Endothelial cell (in vitro differentiated cells): ENCODE results near the gene KRT14. TPM values are rescaled to one million over a fixed set of nuclear protein-coding genes. Genes with fewer than 3 reads are reported as not detected.

Source experiments
- DNase-seq: peaks from one replicate; pipeline ENCODE4 v3.0.0; 2021; ENCODE audit warnings: low spot score
- H3K27ac Mint-ChIP-seq: one replicate; pipeline ENCODE4 v1.8.0; 2021; ENCODE audit warnings: mixed read lengths, inconsistent platforms; ENCODE audit not compliant: unreplicated experiment
- H3K27me3 Mint-ChIP-seq: one replicate; pipeline ENCODE4 v1.8.0; 2021; ENCODE audit warnings: mild to moderate bottlenecking, moderate library complexity, mixed read lengths, inconsistent platforms; ENCODE audit not compliant: unreplicated experiment
- H3K36me3 Mint-ChIP-seq: one replicate; pipeline ENCODE4 v1.8.0; 2021; ENCODE audit warnings: mild to moderate bottlenecking, low read depth, mixed read lengths, inconsistent platforms; ENCODE audit not compliant: unreplicated experiment
- H3K4me1 Mint-ChIP-seq: one replicate; pipeline ENCODE4 v1.8.0; 2021; ENCODE audit warnings: mild to moderate bottlenecking, mixed read lengths, inconsistent platforms; ENCODE audit not compliant: unreplicated experiment
- H3K4me3 Mint-ChIP-seq: one replicate; pipeline ENCODE4 v1.8.0; 2021; ENCODE audit warnings: mild to moderate bottlenecking, mixed read lengths, inconsistent platforms; ENCODE audit not compliant: unreplicated experiment
- H3K9me3 Mint-ChIP-seq: one replicate; pipeline ENCODE4 v1.8.0; 2021; ENCODE audit warnings: mixed read lengths, inconsistent platforms; ENCODE audit not compliant: unreplicated experiment
- long read RNA-seq: library from polyadenylated mRNA; unstranded; transcript quantifications from one replicate; pipeline ENCODE4 v2.0.0, GENCODE V29; 2020; ENCODE audit not compliant: unreplicated experiment
- total RNA-seq: library from RNA; stranded (reverse); fragmentation: NEBNext Ultra II Directional; extraction: Animal tissue kit (Norgen Biotek cat#: 25700); gene quantifications from one replicate; pipeline ENCODE4 v1.2.1, GENCODE V29; 2021; ENCODE audit not compliant: unreplicated experiment
- TF ChIP-seq, protein P1 (sequence below): fragments of 200-600 bp; sonication (generic); IDR thresholded peaks from one replicate; pipeline ENCODE4 v1.5.0; 2021; ENCODE audit warnings: antibody characterized with exemption; ENCODE audit not compliant: unreplicated experiment

Gene KRT14
- not detected for total RNA-seq
- long read RNA-seq: 0 reads

DNA sequence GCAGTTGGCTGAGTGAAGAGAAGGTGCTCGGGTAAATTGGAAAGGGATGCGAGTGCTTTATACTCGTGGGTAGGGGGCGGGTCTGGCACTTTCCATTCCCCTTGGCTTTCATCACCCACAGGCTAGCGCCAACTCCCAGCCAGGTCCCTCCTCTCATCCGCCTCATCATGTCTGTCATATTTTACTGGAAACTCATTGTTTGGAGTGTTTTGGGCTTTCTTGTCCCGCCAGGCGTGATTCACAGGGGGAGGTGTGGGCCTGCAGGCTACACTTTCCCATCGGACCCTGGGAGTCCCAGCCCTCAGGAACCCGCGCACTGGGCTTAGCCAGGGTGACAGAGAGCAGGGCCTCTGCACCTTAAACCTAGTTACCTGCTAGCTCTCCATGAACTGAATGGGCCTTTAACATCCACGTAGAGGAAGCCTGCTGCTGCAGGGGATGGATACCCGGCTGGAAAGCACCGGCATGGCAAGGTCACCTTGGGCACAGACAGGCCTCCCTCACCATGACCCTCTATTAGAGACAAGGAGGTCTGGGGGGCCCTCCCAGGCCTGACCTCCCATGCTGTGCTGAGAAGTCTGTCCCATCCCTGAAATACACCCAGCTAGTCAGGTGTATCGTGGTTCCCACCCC, at the start of gene KRT14:
Gene KRT14 (minus strand): TSS at position 33 of the 633 bp plus-strand sequence. CDS start 61 bp downstream, outside the sequence.
- no peak within 1 kb of the TSS for H3K4me3 Mint-ChIP-seq
- no peak for DNase-seq
- no peaks in the 10 kb centered on the region for H3K36me3 Mint-ChIP-seq
- TF ChIP-seq, protein P1, sequence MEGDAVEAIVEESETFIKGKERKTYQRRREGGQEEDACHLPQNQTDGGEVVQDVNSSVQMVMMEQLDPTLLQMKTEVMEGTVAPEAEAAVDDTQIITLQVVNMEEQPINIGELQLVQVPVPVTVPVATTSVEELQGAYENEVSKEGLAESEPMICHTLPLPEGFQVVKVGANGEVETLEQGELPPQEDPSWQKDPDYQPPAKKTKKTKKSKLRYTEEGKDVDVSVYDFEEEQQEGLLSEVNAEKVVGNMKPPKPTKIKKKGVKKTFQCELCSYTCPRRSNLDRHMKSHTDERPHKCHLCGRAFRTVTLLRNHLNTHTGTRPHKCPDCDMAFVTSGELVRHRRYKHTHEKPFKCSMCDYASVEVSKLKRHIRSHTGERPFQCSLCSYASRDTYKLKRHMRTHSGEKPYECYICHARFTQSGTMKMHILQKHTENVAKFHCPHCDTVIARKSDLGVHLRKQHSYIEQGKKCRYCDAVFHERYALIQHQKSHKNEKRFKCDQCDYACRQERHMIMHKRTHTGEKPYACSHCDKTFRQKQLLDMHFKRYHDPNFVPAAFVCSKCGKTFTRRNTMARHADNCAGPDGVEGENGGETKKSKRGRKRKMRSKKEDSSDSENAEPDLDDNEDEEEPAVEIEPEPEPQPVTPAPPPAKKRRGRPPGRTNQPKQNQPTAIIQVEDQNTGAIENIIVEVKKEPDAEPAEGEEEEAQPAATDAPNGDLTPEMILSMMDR: no peak
- H3K27ac Mint-ChIP-seq: no peak within 1 kb of the TSS
- no peaks in the 10 kb centered on the region for H3K9me3 Mint-ChIP-seq
- peaks cover 6% of the 10 kb centered on the region for H3K27me3 Mint-ChIP-seq
- H3K4me1 Mint-ChIP-seq: no peaks in the 10 kb centered on the region

DNA sequence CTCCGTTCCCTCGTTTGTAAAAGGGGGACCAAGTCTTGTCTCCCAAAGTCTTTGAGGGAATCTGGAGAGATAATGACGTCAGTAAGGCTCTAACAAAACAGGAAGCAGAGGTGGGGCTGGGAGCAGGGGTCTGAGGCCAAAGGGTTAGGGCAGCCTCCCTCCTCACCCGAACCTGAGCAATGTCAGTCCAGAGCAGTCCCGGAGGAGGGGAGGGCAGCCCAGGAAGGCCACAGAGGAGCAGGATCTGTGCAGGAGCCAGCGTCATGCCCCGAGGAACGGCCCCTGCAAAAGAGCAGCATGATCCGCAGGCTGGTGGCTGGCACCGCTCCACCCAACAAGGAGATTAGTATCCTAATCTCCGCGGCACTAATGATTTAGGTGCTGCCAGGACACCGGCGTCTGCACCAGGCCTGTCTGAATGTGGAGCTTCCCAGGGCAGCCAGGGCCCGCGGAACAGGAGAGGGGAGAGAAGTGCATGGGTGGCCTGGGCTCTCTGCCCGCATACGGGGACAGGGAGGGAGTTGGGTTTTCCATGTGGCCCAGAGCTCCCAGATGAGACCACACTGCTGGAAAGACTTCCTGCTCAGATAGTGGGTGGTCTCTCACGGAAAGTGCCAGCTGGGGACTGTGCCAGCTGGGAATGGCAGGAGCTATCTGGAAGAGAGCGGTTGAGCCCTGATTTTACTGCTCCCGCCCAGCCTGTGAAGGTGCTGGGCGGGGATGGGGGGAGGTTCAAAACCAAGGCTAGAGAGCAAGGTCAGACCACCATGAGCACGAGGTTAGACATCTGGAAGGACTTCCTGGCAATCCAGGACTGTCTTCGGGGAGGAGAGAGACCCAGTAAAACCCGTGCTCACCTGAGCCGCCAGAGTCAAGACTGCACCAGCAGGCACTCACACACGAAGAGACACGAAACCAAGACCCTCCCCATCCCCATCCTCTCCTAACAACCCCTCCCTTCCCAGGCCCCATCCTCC, 48.7 kb upstream of the KRT14 start:
- H3K27ac Mint-ChIP-seq: no peak overlapping the region

DNA sequence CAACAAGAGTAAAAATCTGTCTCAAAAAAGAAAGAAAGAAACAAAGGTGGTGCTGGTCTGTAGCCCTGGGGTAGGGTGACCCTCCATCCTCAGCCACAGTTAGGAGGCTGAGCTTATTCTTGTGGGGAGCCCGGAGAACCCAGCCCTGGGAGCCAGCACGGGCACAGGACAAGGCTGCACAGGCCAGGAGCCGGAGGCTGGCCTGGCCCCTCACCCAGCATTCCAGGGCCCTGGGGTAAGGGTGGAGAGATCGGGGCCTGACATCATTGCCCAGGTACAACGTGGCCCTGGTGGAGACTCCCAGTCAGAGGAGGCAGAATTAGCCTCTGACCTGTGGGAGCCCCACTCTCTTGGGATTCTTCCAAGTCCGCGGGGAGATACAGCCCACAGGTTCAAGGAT, 47.9 kb upstream of the KRT14 start:
- Mint-ChIP-seq H3K27me3 (peaks cover 3% of the 10 kb centered on the region), H3K4me1 (peaks cover 3% of the 10 kb centered on the region), H3K4me3 (no peak overlapping the region), H3K9me3 (no peaks in the 10 kb centered on the region), H3K27ac (no peak overlapping the region), H3K36me3 (no peaks in the 10 kb centered on the region)
- TF ChIP-seq, protein P1: no peak
- no peak for DNase-seq

More for the DNA sequence above, 48.7 kb upstream of the KRT14 start:
- peaks cover 3% of the 10 kb centered on the region for H3K27me3 Mint-ChIP-seq
- H3K4me1 Mint-ChIP-seq: peaks cover 3% of the 10 kb centered on the region
- no peaks in the 10 kb centered on the region for H3K36me3 Mint-ChIP-seq
- no peaks in the 10 kb centered on the region for H3K9me3 Mint-ChIP-seq
- TF ChIP-seq, protein P1: no peak
- H3K4me3 Mint-ChIP-seq: no peak overlapping the region
- DNase-seq: no peak

DNA sequence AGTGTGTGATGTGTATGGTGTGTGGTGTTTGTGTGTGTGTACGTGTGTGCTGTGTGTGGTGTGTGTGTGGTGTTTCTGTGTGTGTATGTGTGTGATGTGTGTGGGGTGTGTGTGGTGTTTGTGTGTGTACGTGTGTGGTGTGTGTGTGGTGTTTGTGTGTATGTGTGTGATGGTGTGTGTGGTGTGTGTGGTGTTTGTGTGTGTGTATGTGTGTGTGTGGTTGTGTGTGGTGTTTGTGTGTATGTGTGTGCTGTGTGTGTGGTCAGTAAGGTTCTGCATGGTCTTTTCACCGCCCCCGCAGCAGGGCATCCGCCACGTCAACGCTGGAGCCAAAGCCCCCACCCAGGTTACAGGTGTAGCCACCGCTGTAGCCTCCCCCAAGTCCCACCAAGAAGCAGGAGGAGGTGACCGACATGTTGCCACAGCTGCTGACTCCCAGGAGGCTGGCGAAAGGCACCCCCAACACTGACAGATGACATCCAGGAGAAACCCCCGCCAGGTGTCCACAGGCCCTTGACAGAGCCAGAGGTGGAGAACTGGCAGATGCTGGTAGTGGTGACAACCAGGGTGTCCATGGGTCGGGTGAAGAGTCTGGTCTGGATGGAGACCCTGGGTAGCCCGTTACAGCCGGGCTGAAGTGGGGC, 47.0 kb upstream of the KRT14 start:
- Mint-ChIP-seq H3K27ac (no peak overlapping the region), H3K9me3 (no peaks in the 10 kb centered on the region), H3K27me3 (peaks cover 3% of the 10 kb centered on the region), H3K36me3 (no peaks in the 10 kb centered on the region), H3K4me3 (no peak overlapping the region), H3K4me1 (peaks cover 5% of the 10 kb centered on the region)
- TF ChIP-seq, protein P1: no peak
- DNase-seq: no peak
